ENCODE measurements around the gene SNAP23. TPM values are rescaled to one million over a fixed set of nuclear protein-coding genes. Genes with fewer than 3 reads are reported as not detected.

The SNAP23 gene
- total and polyA plus RNA-seq, 2 donors (not counting 1 experiment from before 2014, with no cell fraction given), result 52.7 to 133 TPM

- Histone ChIP-seq H3K9ac (ENCODE audit: low read length) (peak overlapping the region; percentile 81), H4K20me1 (ENCODE audit: control insufficient read depth, insufficient read depth, low read length, poor library complexity, severe bottlenecking) (no peaks in the 10 kb centered on the region), H3K79me2 (ENCODE audit: control insufficient read depth, insufficient read depth, low read length) (peaks cover 14% of the 10 kb centered on the region), H3K9me3 (ENCODE audit: control extremely low read depth in 1 of 3, control insufficient read depth in 2 of 3, insufficient read depth in 1 of 3, low read length in 2 of 3) (no peaks in the 10 kb centered on the region), H3K4me3 (ENCODE audit: control extremely low read depth in 1 of 5, extremely low read depth in 1 of 5, insufficient read depth in 1 of 5, low read depth in 2 of 5, low read length in 4 of 5) (peak overlapping the region; percentile 61 to 93 (median 88)), H3K27ac (ENCODE audit: low read length in 2 of 2) (peak overlapping the region; percentile 38 to 63), H3K4me2 (replicated peaks; ENCODE audit: low read depth, low read length, poor library complexity, severe bottlenecking) (peak overlapping the region; percentile 98), H2AFZ (ENCODE audit: insufficient read depth, low read depth, low read length, poor library complexity, severe bottlenecking) (peak overlapping the region; percentile 95), H3K36me3 (replicated peaks in 1 of 2; ENCODE audit: control extremely low read depth in 1 of 2, control insufficient read depth in 1 of 2, extremely low read depth in 1 of 2, insufficient read depth in 2 of 2, low read length in 1 of 2) (no peaks in the 10 kb centered on the region), H3K4me1 (ENCODE audit: control insufficient read depth in 2 of 2, insufficient read depth in 2 of 2, low read length in 2 of 2) (peaks cover 17 to 20% of the 10 kb centered on the region in 2 donors), H3K27me3 (replicated peaks in 1 of 4; ENCODE audit: control extremely low read depth in 1 of 4, control insufficient read depth in 3 of 4, insufficient read depth in 4 of 4, low read length in 3 of 4) (peaks cover 0 to 4% (median 0%) of the 10 kb centered on the region in 4 experiments)
- H3K4me3 Mint-ChIP-seq, result peak overlapping the region; percentile 96
- H3K27me3 Mint-ChIP-seq, result peaks cover 9% of the 10 kb centered on the region
- no peak for DNase-seq
- ChIA-PET CTCF (interaction anchor here (0.7 to 1.2 kb wide), 5 partner anchors 8 to 345 kb away, joined by 3 read pairs; no protein-coding TSS in a partner anchor), POLR2A (interaction anchor here (0.8 to 1.6 kb wide), 5 partner anchors 16 to 81 kb away, joined by 3 to 10 read pairs (median 5); partner anchors contain the start of genes HAUS2, LRRC57 and SNAP23)
- H3K4me1 Mint-ChIP-seq, result peaks cover 24% of the 10 kb centered on the region
- TF ChIP-seq EZH2 (IDR thresholded peaks at IDR 0.05; ENCODE audit: borderline replicate concordance, insufficient read depth, low read depth, low read length, poor library complexity, severe bottlenecking) (no peak), CTCF (IDR thresholded peaks at IDR 0.05) (no peak)
- H3K9me3 Mint-ChIP-seq (ENCODE audit: insufficient read depth), result no peaks in the 10 kb centered on the region
- WGBS (ENCODE audit: insufficient coverage), result 15% methylated on average over 3 of the region's 16 CpGs
- intact Hi-C loops (cut with micrococcal nuclease), result loop anchor here (5.0 to 10.0 kb wide), 2 partner anchors 301 to 1459 kb away; partner anchors contain the start of genes GANC, INO80 and TMEM87A
- H3K27ac Mint-ChIP-seq, result peak overlapping the region; percentile 89
- ATAC-seq (ENCODE audit: low read depth), result no peak
These were observed 80.7 kb downstream of the SNAP23 start for GRCh38 chr15:42576040-42576594.

- intact Hi-C loops (cut with micrococcal nuclease), result loop anchor here (5.0 to 10.0 kb wide), 2 partner anchors 302 to 1459 kb away; partner anchors contain the start of genes GANC, INO80 and TMEM87A
- Histone ChIP-seq H3K4me2 (replicated peaks; ENCODE audit: low read depth, low read length, poor library complexity, severe bottlenecking) (peak overlapping the region; percentile 98), H3K4me1 (ENCODE audit: control insufficient read depth in 2 of 2, insufficient read depth in 2 of 2, low read length in 2 of 2) (peaks cover 20 to 24% of the 10 kb centered on the region in 2 donors), H3K9me3 (ENCODE audit: control extremely low read depth in 1 of 3, control insufficient read depth in 2 of 3, insufficient read depth in 1 of 3, low read length in 2 of 3) (no peaks in the 10 kb centered on the region), H2AFZ (ENCODE audit: insufficient read depth, low read depth, low read length, poor library complexity, severe bottlenecking) (no peak overlapping the region), H3K4me3 (ENCODE audit: control extremely low read depth in 1 of 5, extremely low read depth in 1 of 5, insufficient read depth in 1 of 5, low read depth in 2 of 5, low read length in 4 of 5) (no peak overlapping the region), H3K79me2 (ENCODE audit: control insufficient read depth, insufficient read depth, low read length) (peaks cover 17% of the 10 kb centered on the region), H3K36me3 (replicated peaks in 1 of 2; ENCODE audit: control extremely low read depth in 1 of 2, control insufficient read depth in 1 of 2, extremely low read depth in 1 of 2, insufficient read depth in 2 of 2, low read length in 1 of 2) (no peaks in the 10 kb centered on the region), H3K9ac (ENCODE audit: low read length) (no peak overlapping the region), H4K20me1 (ENCODE audit: control insufficient read depth, insufficient read depth, low read length, poor library complexity, severe bottlenecking) (no peaks in the 10 kb centered on the region), H3K27me3 (replicated peaks in 1 of 4; ENCODE audit: control extremely low read depth in 1 of 4, control insufficient read depth in 3 of 4, insufficient read depth in 4 of 4, low read length in 3 of 4) (peaks cover 0 to 4% (median 0%) of the 10 kb centered on the region in 4 experiments), H3K27ac (ENCODE audit: low read length in 2 of 2) (no peak overlapping the region)
- POLR2A ChIA-PET, result interaction anchor here (0.6 kb wide), 1 partner anchor 47 kb away, joined by 3 read pairs; no protein-coding TSS in a partner anchor
- CTCF ChIA-PET, result interaction anchor here (0.7 to 1.1 kb wide), 2 partner anchors 11 to 48 kb away, joined by 3 read pairs; no protein-coding TSS in a partner anchor
- ATAC-seq (ENCODE audit: low read depth) (no peak), DNase-seq (peak; percentile 19)
- Mint-ChIP-seq H3K4me3 (peak overlapping the region; percentile 96), H3K27me3 (peaks cover 9% of the 10 kb centered on the region), H3K9me3 (ENCODE audit: insufficient read depth) (no peaks in the 10 kb centered on the region), H3K4me1 (peaks cover 30% of the 10 kb centered on the region), H3K27ac (peak overlapping the region; percentile 89)
- no peak for TF ChIP-seq CTCF (IDR thresholded peaks at IDR 0.05)
- TF ChIP-seq EZH2 (IDR thresholded peaks at IDR 0.05; ENCODE audit: borderline replicate concordance, insufficient read depth, low read depth, low read length, poor library complexity, severe bottlenecking), result no peak
- WGBS (ENCODE audit: insufficient coverage), result 65% methylated on average over 1 of the region's 1 CpG
These were observed 81.3 kb downstream of the SNAP23 start for GRCh38 chr15:42576776-42577175.

Measured in B cell (primary cell).